T-helper 2 cell treated with Interferon-gamma antibody and Interleukin-4, amounts not matched to agents 100 ng/mL and 5 ng/mL, for 36 hours (primary cell): Measurements from ENCODE around the gene CLCN4. TPM values are rescaled to one million over a fixed set of nuclear protein-coding genes. Genes with fewer than 3 reads are reported as not detected.

Experiments used
- intact Hi-C: fragments of 100-400 bp; cut with micrococcal nuclease; formaldehyde crosslinking; loops from one replicate; pipeline ENCODE4 v1.15.1; 2023
- total RNA-seq: library from RNA; stranded (reverse); gene quantifications from 2 replicates; pipeline ENCODE4 v1.2.3, GENCODE V29; 2022

CLCN4 gene
- total RNA-seq, 1 donor from 2014 or later = 0.05 TPM

DNA sequence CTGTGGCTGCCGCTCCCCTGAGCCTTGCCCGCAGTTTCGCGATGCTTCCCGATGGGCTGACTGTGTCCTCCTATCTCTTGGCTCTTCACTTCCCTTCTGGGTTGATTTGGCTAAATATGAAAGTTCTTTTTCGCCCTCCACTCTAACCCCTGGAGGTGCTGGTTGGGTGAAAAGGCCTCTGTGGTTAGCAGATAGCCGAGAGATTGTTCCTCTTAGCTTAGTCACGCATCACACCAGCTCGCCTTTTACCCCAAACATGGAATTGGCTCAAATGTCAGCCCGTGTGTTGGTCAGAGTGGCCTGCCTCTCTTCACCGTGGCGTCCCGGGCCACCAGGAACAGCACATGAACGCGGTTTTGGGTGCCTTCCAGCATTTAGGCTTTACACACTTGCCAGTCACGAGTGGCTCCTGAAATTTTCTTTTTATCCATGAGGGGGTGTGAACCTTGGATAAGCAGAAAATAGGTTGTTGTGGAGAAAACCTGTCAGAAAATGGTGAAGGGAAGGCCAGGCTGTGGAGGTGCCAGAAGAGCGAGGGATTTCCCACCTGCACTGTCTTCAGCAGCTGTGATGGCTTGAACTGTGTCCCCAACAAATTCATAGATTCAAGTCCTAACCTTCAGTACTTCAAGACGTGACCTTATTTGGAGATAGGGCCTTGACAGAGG is 8.9 kb downstream of the CLCN4 start:
- intact Hi-C loops = no loop called here

- intact Hi-C loops = no loop called here
Observed at GRCh38 chrX:10166248-10166716, 9.5 kb downstream of the CLCN4 start.

DNA sequence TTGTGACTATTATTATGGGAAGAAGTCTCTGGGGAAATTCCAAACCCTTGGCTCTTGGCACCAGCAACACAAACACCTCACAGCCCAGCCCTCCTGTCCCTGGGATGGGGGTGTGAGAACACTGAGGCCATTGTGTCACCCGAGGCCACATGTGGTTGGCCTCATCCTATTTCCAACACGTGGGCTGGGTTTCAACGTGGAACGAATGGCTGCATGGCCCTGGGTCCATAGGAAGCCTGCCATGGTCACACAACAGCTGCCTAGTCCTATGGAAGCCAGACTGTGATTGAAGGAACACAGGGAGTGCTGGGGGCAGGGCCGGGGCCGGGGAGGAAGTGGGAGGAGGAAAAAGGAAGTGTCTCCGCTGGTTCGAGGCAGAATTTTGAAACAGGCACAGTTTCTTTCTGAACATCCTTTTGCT is 10.0 kb downstream of the CLCN4 start:
- intact Hi-C loops = no loop called here

DNA sequence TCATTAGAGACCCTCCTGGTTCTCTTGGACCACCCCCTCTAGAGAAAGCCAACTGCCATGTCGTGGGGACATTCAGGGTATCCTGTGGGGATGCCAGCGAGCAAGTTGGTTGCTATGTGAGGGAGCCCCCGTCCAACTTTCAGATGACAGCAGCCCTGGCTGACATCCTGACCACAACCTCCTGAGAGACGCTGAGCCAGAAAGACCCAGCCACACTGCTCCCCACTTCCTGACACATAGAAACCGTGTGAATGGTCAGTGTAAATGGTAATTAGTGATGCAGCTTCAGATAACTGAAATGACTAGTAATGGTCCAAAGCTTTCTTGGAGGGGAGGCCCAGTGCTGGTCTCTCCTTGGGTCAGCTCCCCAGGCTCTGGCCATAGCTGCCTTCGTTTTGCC is 10.8 kb downstream of the CLCN4 start:
- intact Hi-C loops = no loop called here

DNA sequence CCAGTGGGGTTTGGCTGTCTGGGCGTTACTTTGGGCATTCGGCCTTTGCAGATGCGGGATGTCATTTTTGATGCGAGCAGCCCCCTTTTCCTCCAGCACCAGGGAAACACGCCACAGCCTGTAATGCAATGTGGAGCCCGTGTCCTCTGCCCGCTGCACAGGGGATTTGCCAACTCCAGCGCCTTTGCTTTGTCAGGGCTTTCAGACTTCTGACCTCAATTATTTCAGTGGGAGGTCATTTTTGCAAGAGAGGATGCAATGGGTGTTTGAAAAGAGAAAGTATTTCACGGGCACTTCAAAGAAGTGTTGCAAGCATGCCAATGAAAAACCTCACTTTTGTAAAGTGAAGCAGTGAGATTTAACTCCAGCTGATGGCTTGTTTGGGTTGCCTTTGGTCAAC is 11.5 kb downstream of the CLCN4 start:
- intact Hi-C loops = no loop called here

GRCh38 chrX:10169175-10169574 is 12.4 kb downstream of the CLCN4 start:
- intact Hi-C loops = no loop called here

DNA sequence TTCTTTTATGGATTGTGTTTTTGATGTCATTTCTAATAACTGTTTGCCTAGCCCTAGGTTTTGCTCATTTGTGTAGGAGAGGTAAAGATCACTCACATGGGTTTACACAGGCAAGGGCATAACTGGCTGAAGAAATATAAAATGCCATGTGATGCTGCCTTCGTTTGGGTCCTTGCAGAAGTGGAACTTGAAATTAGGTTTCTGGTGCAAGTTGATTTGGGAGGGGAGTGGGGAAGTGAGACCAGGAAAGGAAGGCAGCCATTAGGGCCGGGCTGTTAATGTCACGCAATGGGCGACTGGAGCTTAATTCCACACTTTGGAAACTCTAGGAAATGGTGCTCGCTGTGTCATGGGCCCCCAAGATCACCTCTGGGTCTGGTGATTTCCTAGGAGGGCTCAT is 14.5 kb downstream of the CLCN4 start:
- intact Hi-C loops = no loop called here

GRCh38 chrX:10172877-10173276 is 16.1 kb downstream of the CLCN4 start:
- intact Hi-C loops = no loop called here

- intact Hi-C loops = no loop called here
Observed at GRCh38 chrX:10173331-10173900, 16.6 kb downstream of the CLCN4 start.

- intact Hi-C loops = no loop called here
Observed at GRCh38 chrX:10174051-10174450, 17.3 kb downstream of the CLCN4 start.

DNA sequence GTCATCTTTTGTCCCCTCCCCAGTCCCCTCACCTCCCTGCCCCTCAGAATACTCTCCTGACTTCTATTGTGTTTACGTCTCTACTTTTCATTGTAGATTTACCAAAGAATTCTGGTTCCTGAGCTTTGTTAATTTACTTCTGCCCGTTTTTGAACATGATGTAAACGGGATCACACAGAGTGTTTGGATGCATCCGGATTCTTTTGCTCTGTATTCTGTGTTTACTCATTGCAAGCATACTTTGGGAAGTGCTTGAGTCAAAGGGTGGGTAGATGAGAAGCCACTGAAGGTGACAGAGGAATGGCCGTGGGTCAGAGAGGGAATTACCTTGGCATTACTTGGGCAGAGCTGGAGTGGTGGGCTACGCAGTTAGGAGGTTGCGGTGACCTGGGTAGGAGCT is 18.0 kb downstream of the CLCN4 start:
- intact Hi-C loops = no loop called here

- intact Hi-C loops = no loop called here
Observed at GRCh38 chrX:10175319-10175871, 18.6 kb downstream of the CLCN4 start.

DNA sequence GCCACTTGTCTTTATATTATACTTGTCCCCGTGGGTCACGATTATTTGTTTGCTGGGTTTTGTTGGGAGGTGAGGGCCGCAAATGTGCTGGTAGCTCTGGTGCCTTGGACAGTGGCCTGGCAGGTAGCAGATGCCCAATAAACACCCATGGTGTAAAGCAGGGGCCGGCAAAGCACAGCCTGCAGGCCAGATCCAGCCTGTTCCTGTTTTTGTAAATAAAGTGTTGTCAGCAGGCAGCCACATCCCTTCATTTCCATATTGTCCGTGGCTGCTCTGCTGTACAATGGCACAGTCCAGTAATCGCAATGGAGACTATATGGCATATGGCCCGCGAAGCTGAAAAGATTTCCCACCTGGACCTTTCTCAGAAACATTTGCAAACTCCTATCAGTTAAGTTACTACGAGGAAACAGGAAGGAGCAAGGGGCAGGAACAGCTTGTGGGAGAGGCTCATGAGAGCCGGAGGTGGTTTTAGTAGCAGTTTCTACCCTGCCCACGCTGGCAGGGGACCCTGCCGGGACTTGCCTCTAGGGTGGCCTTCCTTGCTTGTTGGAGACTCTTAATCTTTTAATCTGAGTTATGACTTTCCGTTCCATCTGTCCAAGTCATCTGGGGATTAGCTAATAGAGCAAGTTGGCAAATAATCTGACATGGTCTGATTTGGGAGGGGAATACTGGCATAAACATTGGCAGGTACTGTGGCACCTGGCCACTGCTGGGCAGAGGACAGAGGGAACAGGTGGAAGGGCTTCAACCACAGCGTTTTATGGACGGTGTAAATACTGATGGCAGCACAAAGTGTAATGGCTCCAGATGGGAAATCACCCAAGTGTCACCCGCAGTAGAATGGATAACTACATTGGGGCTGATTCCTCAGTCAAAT is 19.6 kb downstream of the CLCN4 start:
- intact Hi-C loops = no loop called here

DNA sequence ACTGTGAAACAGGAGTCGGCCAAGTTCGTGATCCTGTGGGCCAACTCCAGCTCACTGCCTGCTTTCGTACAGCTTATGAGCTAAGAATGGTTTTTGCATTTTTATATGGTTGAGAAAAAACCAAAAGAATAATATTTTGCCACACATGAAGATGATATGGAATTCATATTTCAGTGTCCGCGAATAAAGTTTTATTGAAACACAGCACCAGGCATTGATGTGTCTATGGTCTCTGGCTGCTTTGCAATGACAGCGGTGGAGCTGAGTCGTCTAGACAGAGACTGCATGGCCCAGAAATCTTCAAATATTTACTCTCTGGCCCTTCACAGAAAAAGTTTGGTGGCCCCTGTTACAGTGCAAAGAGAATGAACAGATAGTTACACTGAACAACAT is 20.2 kb downstream of the CLCN4 start:
- intact Hi-C loops = no loop called here

DNA sequence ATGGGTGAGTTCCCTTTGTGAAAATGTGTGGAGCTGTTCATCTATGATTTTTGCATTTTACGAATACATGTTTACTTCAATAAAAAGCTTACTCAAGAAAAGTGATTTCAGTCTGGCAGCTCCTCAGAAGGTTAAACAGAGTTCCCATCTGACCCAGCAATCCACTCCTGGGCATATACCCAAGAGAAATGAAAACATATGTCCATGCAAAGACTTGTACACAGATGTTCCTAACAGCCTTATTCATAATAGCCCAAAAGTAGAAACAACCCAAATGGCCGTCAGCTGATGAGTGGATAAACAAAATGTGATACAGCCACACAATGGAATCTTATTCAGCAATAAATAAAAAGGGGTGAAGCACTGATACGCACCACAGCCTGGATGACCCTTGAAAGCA is 20.8 kb downstream of the CLCN4 start:
- intact Hi-C loops = no loop called here

GRCh38 chrX:10178866-10179463 is 22.2 kb downstream of the CLCN4 start:
- intact Hi-C loops = no loop called here

- intact Hi-C loops = no loop called here
Observed at GRCh38 chrX:10183760-10184159, 27.0 kb downstream of the CLCN4 start.

- intact Hi-C loops = no loop called here
Observed at GRCh38 chrX:10184411-10184810, 27.6 kb downstream of the CLCN4 start.

GRCh38 chrX:10186355-10186754 is 29.6 kb downstream of the CLCN4 start:
- intact Hi-C loops = no loop called here

- intact Hi-C loops = no loop called here
Observed at GRCh38 chrX:10187421-10187820, 30.6 kb downstream of the CLCN4 start.
